HG03025 (cell line): ENCODE results near the gene RTN3.
"Not testable (repeated sequence)": the region's sequence is repeated elsewhere in the genome, so short reads cannot be mapped to it uniquely, and the experiment has no call there.

Experiments
- ATAC-seq: cut with Tn5 transposase; IDR thresholded peaks from one replicate; pipeline ENCODE4 v1.9.1; 2021; ENCODE audit warnings: mild to moderate bottlenecking, moderate library complexity; ENCODE audit not compliant: unreplicated experiment, low FRiP score

The RTN3 gene

GRCh38 chr11:63681321-63682065, at the start of gene RTN3:
TSS of gene RTN3 (plus strand) at chr11:63681500. CDS start at chr11:63681637, 137 bp downstream.
- ATAC-seq = peak; percentile 76

GRCh38 chr11:63635762-63636465, 45.4 kb upstream of the RTN3 start:
- ATAC-seq = no peak

GRCh38 chr11:63638436-63638835, 42.9 kb upstream of the RTN3 start:
- not testable (repeated sequence) for ATAC-seq

- ATAC-seq = no peak
Measured at GRCh38 chr11:63639199-63639832, 42.0 kb upstream of the RTN3 start.

- no peak for ATAC-seq
Measured at GRCh38 chr11:63641727-63642126, 39.6 kb upstream of the RTN3 start.

GRCh38 chr11:63643205-63643604, 38.1 kb upstream of the RTN3 start:
- no peak for ATAC-seq

- no peak for ATAC-seq
Measured at GRCh38 chr11:63652671-63653070, 28.6 kb upstream of the RTN3 start.

GRCh38 chr11:63660972-63661371, 20.3 kb upstream of the RTN3 start:
- ATAC-seq = no peak

GRCh38 chr11:63663809-63664208, 17.5 kb upstream of the RTN3 start:
- ATAC-seq = no peak

GRCh38 chr11:63666874-63667273, 14.4 kb upstream of the RTN3 start:
- no peak for ATAC-seq

GRCh38 chr11:63667995-63668795, 13.1 kb upstream of the RTN3 start:
- ATAC-seq = no peak

GRCh38 chr11:63670096-63670432, 11.2 kb upstream of the RTN3 start:
- ATAC-seq = no peak

- peak; percentile 28 for ATAC-seq
Measured at GRCh38 chr11:63670433-63671321, 10.6 kb upstream of the RTN3 start.

GRCh38 chr11:63671322-63672155, 9.8 kb upstream of the RTN3 start, which contains the start of gene ATL3:
TSS of gene ATL3 (minus strand) at chr11:63671376. CDS start at chr11:63671335, 41 bp downstream.
- peak; percentile 84 for ATAC-seq

- no peak for ATAC-seq
Measured at GRCh38 chr11:63672156-63672463, 9.2 kb upstream of the RTN3 start.

GRCh38 chr11:63672936-63673539, 8.3 kb upstream of the RTN3 start:
- no peak for ATAC-seq

GRCh38 chr11:63673579-63673978, 7.7 kb upstream of the RTN3 start:
- no peak for ATAC-seq

- ATAC-seq = no peak
Measured at GRCh38 chr11:63680834-63681320, 423 bp upstream of the RTN3 start.
